Measurements from ENCODE around the gene PRG3.

PRG3 gene

GRCh38 chr11:57380975-57381374 is at the start of gene PRG3:
Gene PRG3 (minus strand): TSS chr11:57381150. CDS start chr11:57380708, 442 bp downstream.
- no peak for DNase-seq

- DNase-seq, result no peak
Observed at GRCh38 chr11:57429946-57430345, 49.0 kb upstream of the PRG3 start.

GRCh38 chr11:57428643-57429042 is 47.7 kb upstream of the PRG3 start:
- DNase-seq, result no peak

GRCh38 chr11:57427727-57428082 is 46.8 kb upstream of the PRG3 start:
- no peak for DNase-seq

GRCh38 chr11:57426929-57427726 is 46.2 kb upstream of the PRG3 start, which contains the start of gene SLC43A3:
Gene SLC43A3 (minus strand): TSS chr11:57427121. CDS start chr11:57426172, 949 bp downstream.
- no peak for DNase-seq

GRCh38 chr11:57426439-57426928 is 45.5 kb upstream of the PRG3 start:
- DNase-seq, result no peak

GRCh38 chr11:57425565-57426438 is 44.9 kb upstream of the PRG3 start:
- no peak for DNase-seq

- no peak for DNase-seq
Observed at GRCh38 chr11:57424792-57425564, 44.0 kb upstream of the PRG3 start.

- no peak for DNase-seq
Observed at GRCh38 chr11:57424137-57424791, 43.3 kb upstream of the PRG3 start.

GRCh38 chr11:57422669-57423068 is 41.7 kb upstream of the PRG3 start:
- DNase-seq, result no peak

GRCh38 chr11:57421805-57422204 is 40.9 kb upstream of the PRG3 start:
- no peak for DNase-seq

GRCh38 chr11:57421066-57421465 is 40.1 kb upstream of the PRG3 start:
- DNase-seq, result no peak

GRCh38 chr11:57419146-57419545 is 38.2 kb upstream of the PRG3 start:
- DNase-seq, result no peak

GRCh38 chr11:57418131-57418530 is 37.2 kb upstream of the PRG3 start:
- no peak for DNase-seq

GRCh38 chr11:57417056-57417455 is 36.1 kb upstream of the PRG3 start:
- DNase-seq, result no peak

GRCh38 chr11:57416436-57416835 is 35.5 kb upstream of the PRG3 start:
- DNase-seq, result no peak

GRCh38 chr11:57414612-57415212 is 33.8 kb upstream of the PRG3 start:
- no peak for DNase-seq

- DNase-seq, result no peak
Observed at GRCh38 chr11:57413681-57414080, 32.7 kb upstream of the PRG3 start.

- no peak for DNase-seq
Observed at GRCh38 chr11:57410287-57410686, 29.3 kb upstream of the PRG3 start.

- DNase-seq, result no peak
Observed at GRCh38 chr11:57409321-57410100, 28.6 kb upstream of the PRG3 start.

- no peak for DNase-seq
Observed at GRCh38 chr11:57408771-57409170, 27.8 kb upstream of the PRG3 start.

Measured in NCI-H187 treated with DMSO at 0.1 percent for 48 hours (cell line).